COLO829 (cell line): ENCODE results near the gene VASN.
"Not testable (repeated sequence)": the region's sequence is repeated elsewhere in the genome, so short reads cannot be mapped to it uniquely, and the experiment has no call there.

ENCODE experiments used
- DNase-seq: peaks from one replicate; pipeline ENCODE4 v3.0.0; 2012; ENCODE audit warnings: low spot score

The VASN gene

GRCh38 chr16:4337540-4338088 lies 34.0 kb upstream of the VASN start:
- DNase-seq = no peak

GRCh38 chr16:4338125-4338582 lies 33.5 kb upstream of the VASN start:
- no peak for DNase-seq

GRCh38 chr16:4338712-4339299 lies 32.8 kb upstream of the VASN start:
- DNase-seq = no peak

- DNase-seq = no peak
These were observed 32.2 kb upstream of the VASN start for GRCh38 chr16:4339455-4339854.

- DNase-seq = no peak
These were observed 31.7 kb upstream of the VASN start for GRCh38 chr16:4339909-4340308.

- DNase-seq = no peak
These were observed 31.2 kb upstream of the VASN start for GRCh38 chr16:4340443-4340842.

- no peak for DNase-seq
These were observed 30.4 kb upstream of the VASN start for GRCh38 chr16:4341250-4341649.

- DNase-seq = no peak
These were observed 28.5 kb upstream of the VASN start for GRCh38 chr16:4342866-4343744.

- not testable (repeated sequence) for DNase-seq
These were observed 27.2 kb upstream of the VASN start for GRCh38 chr16:4344300-4344982.

GRCh38 chr16:4344983-4345835 lies 26.4 kb upstream of the VASN start:
- DNase-seq = peak; percentile 91

- no peak for DNase-seq
These were observed 25.5 kb upstream of the VASN start for GRCh38 chr16:4345836-4346781.

- no peak for DNase-seq
These were observed 24.6 kb upstream of the VASN start for GRCh38 chr16:4347010-4347409.

GRCh38 chr16:4347765-4348509 lies 23.7 kb upstream of the VASN start:
- no peak for DNase-seq

GRCh38 chr16:4349332-4349731 lies 22.3 kb upstream of the VASN start:
- DNase-seq = no peak

GRCh38 chr16:4350365-4350786 lies 21.3 kb upstream of the VASN start:
- DNase-seq = no peak

- peak; percentile 96 for DNase-seq
These were observed 20.6 kb upstream of the VASN start, which contains the start of gene PAM16 for GRCh38 chr16:4350787-4351659. Gene PAM16, minus strand, starts transcription at chr16:4351321. Its CDS starts 87 bp downstream, at chr16:4351234.

GRCh38 chr16:4351880-4352279 lies 19.8 kb upstream of the VASN start:
- DNase-seq = no peak

- no peak for DNase-seq
These were observed 18.8 kb upstream of the VASN start for GRCh38 chr16:4352843-4353242.

- DNase-seq = no peak
These were observed 18.0 kb upstream of the VASN start for GRCh38 chr16:4353675-4354074.
